Osteocyte (in vitro differentiated cells): ENCODE results near the gene ARFIP1. TPM values are rescaled to one million over a fixed set of nuclear protein-coding genes. Genes with fewer than 3 reads are reported as not detected.
"Not testable (repeated sequence)": the region's sequence is repeated elsewhere in the genome, so short reads cannot be mapped to it uniquely, and the experiment has no call there.

Experiments
- DNase-seq: peaks from one replicate; pipeline ENCODE4 v3.0.0; 2021; ENCODE audit warnings: mixed read lengths; ENCODE audit not compliant: unreplicated experiment; ENCODE audit errors: extremely low spot score
- H3K27ac Mint-ChIP-seq: one replicate; pipeline ENCODE4 v1.8.0; 2021; ENCODE audit warnings: mild to moderate bottlenecking, mixed read lengths; ENCODE audit not compliant: unreplicated experiment
- H3K27me3 Mint-ChIP-seq: one replicate; pipeline ENCODE4 v1.8.0; 2021; ENCODE audit warnings: mixed read lengths; ENCODE audit not compliant: unreplicated experiment
- H3K36me3 Mint-ChIP-seq: one replicate; pipeline ENCODE4 v1.8.0; 2021; ENCODE audit warnings: mixed read lengths; ENCODE audit not compliant: unreplicated experiment
- H3K4me1 Mint-ChIP-seq: one replicate; pipeline ENCODE4 v1.8.0; 2021; ENCODE audit warnings: mixed read lengths; ENCODE audit not compliant: unreplicated experiment
- H3K4me3 Mint-ChIP-seq: one replicate; pipeline ENCODE4 v1.8.0; 2021; ENCODE audit warnings: mild to moderate bottlenecking, moderate library complexity, mixed read lengths; ENCODE audit not compliant: unreplicated experiment
- H3K9me3 Mint-ChIP-seq: one replicate; pipeline ENCODE4 v1.8.0; 2021; ENCODE audit warnings: mixed read lengths; ENCODE audit not compliant: unreplicated experiment
- total RNA-seq: library from RNA; stranded (reverse); gene quantifications from 2 replicates; pipeline ENCODE4 v1.2.1, GENCODE V29; 2021
- TF ChIP-seq, protein P1 (sequence below): fragments of 200-600 bp; sonication (generic); IDR thresholded peaks from 2 replicates; pipeline ENCODE4 v1.5.0; 2021; ENCODE audit warnings: antibody characterized with exemption, mild to moderate bottlenecking, moderate library complexity

ARFIP1 gene
- total RNA-seq, 1 donor from 2014 or later, result 41.9 TPM

DNA sequence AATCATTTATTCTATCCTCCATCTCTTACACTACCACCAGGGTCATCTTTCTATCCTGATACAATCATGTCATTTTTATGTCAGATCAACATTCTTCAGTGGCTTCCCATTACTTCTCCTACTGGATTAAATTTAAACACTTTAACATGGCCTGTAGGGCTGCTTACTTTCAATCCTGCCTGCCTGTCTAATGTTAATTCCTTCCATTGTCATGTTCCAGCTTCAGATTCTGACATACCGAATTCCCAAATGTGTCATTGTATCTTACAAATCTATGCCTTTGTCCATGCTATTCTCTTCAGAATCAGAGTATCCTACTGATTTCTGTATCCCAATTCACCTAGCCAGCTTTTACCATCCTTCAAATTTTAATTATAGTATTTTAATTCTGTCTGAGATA is 106.4 kb downstream of the ARFIP1 start:
- no peak for DNase-seq
- no peaks in the 10 kb centered on the region for H3K4me1 Mint-ChIP-seq
- no peaks in the 10 kb centered on the region for H3K9me3 Mint-ChIP-seq
- TF ChIP-seq, protein P1, sequence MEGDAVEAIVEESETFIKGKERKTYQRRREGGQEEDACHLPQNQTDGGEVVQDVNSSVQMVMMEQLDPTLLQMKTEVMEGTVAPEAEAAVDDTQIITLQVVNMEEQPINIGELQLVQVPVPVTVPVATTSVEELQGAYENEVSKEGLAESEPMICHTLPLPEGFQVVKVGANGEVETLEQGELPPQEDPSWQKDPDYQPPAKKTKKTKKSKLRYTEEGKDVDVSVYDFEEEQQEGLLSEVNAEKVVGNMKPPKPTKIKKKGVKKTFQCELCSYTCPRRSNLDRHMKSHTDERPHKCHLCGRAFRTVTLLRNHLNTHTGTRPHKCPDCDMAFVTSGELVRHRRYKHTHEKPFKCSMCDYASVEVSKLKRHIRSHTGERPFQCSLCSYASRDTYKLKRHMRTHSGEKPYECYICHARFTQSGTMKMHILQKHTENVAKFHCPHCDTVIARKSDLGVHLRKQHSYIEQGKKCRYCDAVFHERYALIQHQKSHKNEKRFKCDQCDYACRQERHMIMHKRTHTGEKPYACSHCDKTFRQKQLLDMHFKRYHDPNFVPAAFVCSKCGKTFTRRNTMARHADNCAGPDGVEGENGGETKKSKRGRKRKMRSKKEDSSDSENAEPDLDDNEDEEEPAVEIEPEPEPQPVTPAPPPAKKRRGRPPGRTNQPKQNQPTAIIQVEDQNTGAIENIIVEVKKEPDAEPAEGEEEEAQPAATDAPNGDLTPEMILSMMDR, result no peak
- peaks cover 29% of the 10 kb centered on the region for H3K36me3 Mint-ChIP-seq
- no peak overlapping the region for H3K4me3 Mint-ChIP-seq
- H3K27me3 Mint-ChIP-seq, result no peaks in the 10 kb centered on the region
- H3K27ac Mint-ChIP-seq, result no peak overlapping the region

DNA sequence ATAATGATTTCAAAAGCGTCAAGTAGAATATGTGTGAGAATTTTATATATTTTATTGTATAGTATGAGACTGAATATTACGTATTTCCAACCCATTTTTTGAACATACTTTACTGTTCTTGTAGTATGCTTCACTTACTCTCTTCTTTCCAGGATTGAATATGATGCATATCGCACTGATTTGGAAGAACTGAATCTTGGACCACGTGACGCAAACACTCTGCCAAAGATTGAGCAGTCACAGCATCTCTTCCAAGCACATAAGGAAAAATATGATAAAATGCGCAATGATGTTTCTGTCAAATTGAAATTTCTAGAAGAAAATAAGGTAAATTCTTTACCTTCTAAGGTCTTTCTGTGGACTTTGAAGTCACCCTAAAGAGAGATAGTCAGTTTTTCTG is 108.2 kb downstream of the ARFIP1 start:
- H3K9me3 Mint-ChIP-seq, result no peaks in the 10 kb centered on the region
- TF ChIP-seq, protein P1, result no peak
- no peak overlapping the region for H3K4me3 Mint-ChIP-seq
- peaks cover 32% of the 10 kb centered on the region for H3K36me3 Mint-ChIP-seq
- H3K27ac Mint-ChIP-seq, result no peak overlapping the region
- H3K4me1 Mint-ChIP-seq, result no peaks in the 10 kb centered on the region
- no peaks in the 10 kb centered on the region for H3K27me3 Mint-ChIP-seq
- no peak for DNase-seq

GRCh38 chr4:152892974-152893373 is 113.2 kb downstream of the ARFIP1 start:
- Mint-ChIP-seq H3K27me3 (no peaks in the 10 kb centered on the region), H3K36me3 (peaks cover 22% of the 10 kb centered on the region), H3K9me3 (no peaks in the 10 kb centered on the region), H3K4me3 (no peak overlapping the region), H3K27ac (no peak overlapping the region), H3K4me1 (peaks cover 9% of the 10 kb centered on the region)
- TF ChIP-seq, protein P1, result no peak
- no peak for DNase-seq

- no peak overlapping the region for H3K27ac Mint-ChIP-seq
- H3K36me3 Mint-ChIP-seq, result peaks cover 22% of the 10 kb centered on the region
- H3K27me3 Mint-ChIP-seq, result no peaks in the 10 kb centered on the region
- H3K4me3 Mint-ChIP-seq, result no peak overlapping the region
- H3K4me1 Mint-ChIP-seq, result peaks cover 9% of the 10 kb centered on the region
- DNase-seq, result no peak
- TF ChIP-seq, protein P1, result no peak
- H3K9me3 Mint-ChIP-seq, result no peaks in the 10 kb centered on the region
Measured at GRCh38 chr4:152894673-152895072, 114.9 kb downstream of the ARFIP1 start.

- H3K27ac Mint-ChIP-seq, result no peak overlapping the region
- H3K4me1 Mint-ChIP-seq, result peaks cover 13% of the 10 kb centered on the region
- peaks cover 17% of the 10 kb centered on the region for H3K36me3 Mint-ChIP-seq
- H3K4me3 Mint-ChIP-seq, result no peak overlapping the region
- no peaks in the 10 kb centered on the region for H3K9me3 Mint-ChIP-seq
- H3K27me3 Mint-ChIP-seq, result no peaks in the 10 kb centered on the region
- no peak for DNase-seq
- TF ChIP-seq, protein P1, result no peak
Measured at GRCh38 chr4:152896811-152897210, 117.1 kb downstream of the ARFIP1 start.

- not testable (repeated sequence) for H3K9me3 Mint-ChIP-seq, H3K27ac Mint-ChIP-seq, H3K4me3 Mint-ChIP-seq, H3K27me3 Mint-ChIP-seq, H3K36me3 Mint-ChIP-seq, DNase-seq
- H3K4me1 Mint-ChIP-seq, result peaks cover 13% of the 10 kb centered on the region
Measured at GRCh38 chr4:152898133-152898532, 118.4 kb downstream of the ARFIP1 start.
